Measurements from ENCODE around the gene DST. TPM values are rescaled to one million over a fixed set of nuclear protein-coding genes. Genes with fewer than 3 reads are reported as not detected.

Gene DST
- polyA plus RNA-seq, 1 experiment = 80.6 TPM

DNA sequence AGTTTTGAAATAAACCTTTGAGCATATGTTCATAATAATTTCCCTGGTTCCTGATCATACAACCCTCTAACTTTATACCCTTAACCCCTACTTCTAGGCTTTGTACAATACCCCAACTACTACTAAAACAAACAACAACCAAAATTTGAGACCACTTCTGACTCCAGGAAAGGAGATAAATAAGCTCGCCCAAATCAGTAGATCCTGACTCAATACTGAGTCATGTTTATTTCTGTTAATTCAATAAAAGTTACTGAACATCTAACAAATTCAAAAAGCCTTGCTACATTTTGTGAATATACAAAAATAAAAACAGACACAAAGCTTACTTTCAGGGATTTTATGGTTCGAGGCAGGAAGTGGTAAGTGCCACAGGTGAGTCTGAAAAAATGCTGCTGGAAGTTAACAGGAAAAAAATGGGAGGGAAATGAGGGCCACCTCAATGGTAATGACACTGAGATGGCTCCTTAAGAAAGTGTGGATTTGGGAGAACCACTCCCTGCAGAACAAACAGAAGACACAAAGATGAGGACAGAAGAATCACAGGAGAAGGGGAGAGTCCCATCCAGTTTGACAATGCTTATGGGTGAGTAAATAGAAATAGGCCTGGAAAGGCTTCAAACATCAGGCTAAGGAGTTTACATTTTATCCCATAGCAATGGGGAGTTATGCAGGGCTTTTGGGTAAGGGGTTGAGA is 63.4 kb downstream of the DST start:
- no peaks in the 10 kb centered on the region for H3K27me3 ChIP-seq (ENCODE audit: control insufficient read depth, insufficient read depth, low read length)
- H3K36me3 ChIP-seq (ENCODE audit: control insufficient read depth, insufficient read depth, low read length) = peaks cover 3% of the 10 kb centered on the region; the same call in 1 of the 2 replicates
- CTCF ChIA-PET = interaction anchor here (0.6 to 2.0 kb wide), 6 partner anchors 8 to 209 kb away, joined by 3 to 5 read pairs (median 3); no protein-coding TSS in a partner anchor
- POLR2A ChIA-PET = no interaction called here
- TF ChIP-seq, protein P1, sequence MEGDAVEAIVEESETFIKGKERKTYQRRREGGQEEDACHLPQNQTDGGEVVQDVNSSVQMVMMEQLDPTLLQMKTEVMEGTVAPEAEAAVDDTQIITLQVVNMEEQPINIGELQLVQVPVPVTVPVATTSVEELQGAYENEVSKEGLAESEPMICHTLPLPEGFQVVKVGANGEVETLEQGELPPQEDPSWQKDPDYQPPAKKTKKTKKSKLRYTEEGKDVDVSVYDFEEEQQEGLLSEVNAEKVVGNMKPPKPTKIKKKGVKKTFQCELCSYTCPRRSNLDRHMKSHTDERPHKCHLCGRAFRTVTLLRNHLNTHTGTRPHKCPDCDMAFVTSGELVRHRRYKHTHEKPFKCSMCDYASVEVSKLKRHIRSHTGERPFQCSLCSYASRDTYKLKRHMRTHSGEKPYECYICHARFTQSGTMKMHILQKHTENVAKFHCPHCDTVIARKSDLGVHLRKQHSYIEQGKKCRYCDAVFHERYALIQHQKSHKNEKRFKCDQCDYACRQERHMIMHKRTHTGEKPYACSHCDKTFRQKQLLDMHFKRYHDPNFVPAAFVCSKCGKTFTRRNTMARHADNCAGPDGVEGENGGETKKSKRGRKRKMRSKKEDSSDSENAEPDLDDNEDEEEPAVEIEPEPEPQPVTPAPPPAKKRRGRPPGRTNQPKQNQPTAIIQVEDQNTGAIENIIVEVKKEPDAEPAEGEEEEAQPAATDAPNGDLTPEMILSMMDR (IDR thresholded peaks at IDR 0.05; ENCODE audit: insufficient read depth, low read depth, low read length) = no peak
- DNase-seq (ENCODE audit: low read depth) = no peak
- H3K4me3 ChIP-seq (ENCODE audit: low read depth, low read length) = no peak overlapping the region

DNA sequence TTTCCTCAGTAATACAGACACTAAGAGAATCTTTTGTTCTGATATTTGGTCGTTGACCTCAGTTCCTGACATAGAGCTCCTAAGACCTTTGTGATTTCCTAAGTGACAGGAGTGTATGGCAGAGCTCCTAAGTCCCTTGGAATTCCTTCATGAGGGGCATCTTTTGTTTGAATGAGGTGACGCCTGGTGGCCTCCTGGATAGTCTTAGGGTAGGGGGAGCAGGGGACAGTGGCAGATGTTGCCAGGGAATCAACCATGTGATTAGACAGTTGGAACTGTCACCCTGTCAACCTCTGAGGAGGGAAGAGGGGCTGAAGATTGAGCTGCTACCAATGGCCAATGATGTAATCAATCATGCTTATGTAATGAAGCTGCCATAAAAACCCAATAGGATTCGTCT is 67.0 kb downstream of the DST start:
- Histone ChIP-seq H3K4me3 (ENCODE audit: low read depth, low read length) (no peak overlapping the region), H3K27me3 (ENCODE audit: control insufficient read depth, insufficient read depth, low read length) (no peaks in the 10 kb centered on the region), H3K36me3 (ENCODE audit: control insufficient read depth, insufficient read depth, low read length) (peaks cover 5% of the 10 kb centered on the region; the same call in 1 of the 2 replicates)
- ChIA-PET POLR2A (no interaction called here), CTCF (interaction anchor here (1.1 to 2.2 kb wide), 9 partner anchors 10 to 265 kb away, joined by 3 to 12 read pairs (median 5); no protein-coding TSS in a partner anchor)
- DNase-seq (ENCODE audit: low read depth) = no peak
- TF ChIP-seq, protein P1 (IDR thresholded peaks at IDR 0.05; ENCODE audit: insufficient read depth, low read depth, low read length) = no peak

DNA sequence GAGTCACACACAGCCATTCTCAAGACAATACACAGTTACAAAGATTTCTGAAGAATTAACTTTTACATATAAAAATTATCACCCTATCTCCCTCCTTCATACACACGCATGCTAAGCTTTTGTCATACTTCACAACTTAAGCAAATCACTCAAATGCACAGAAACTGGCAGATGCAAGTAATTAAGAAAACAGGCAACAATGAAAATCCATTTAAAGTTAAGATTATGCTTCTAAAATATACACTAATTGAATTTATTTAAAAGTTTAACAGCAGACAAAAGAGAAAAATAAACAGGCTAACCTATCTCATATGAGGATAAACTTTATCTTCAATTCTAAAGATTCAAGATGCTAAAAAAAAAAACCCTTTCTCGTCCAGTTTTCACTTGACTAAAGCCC is 68.4 kb downstream of the DST start:
- DNase-seq (ENCODE audit: low read depth) = no peak
- CTCF ChIA-PET = interaction anchor here (1.6 to 2.2 kb wide), 4 partner anchors 18 to 204 kb away, joined by 5 to 12 read pairs (median 6); no protein-coding TSS in a partner anchor
- POLR2A ChIA-PET = no interaction called here
- Histone ChIP-seq H3K36me3 (ENCODE audit: control insufficient read depth, insufficient read depth, low read length) (peaks cover 6% of the 10 kb centered on the region; the same call in 1 of the 2 replicates), H3K4me3 (ENCODE audit: low read depth, low read length) (no peak overlapping the region), H3K27me3 (ENCODE audit: control insufficient read depth, insufficient read depth, low read length) (no peaks in the 10 kb centered on the region)
- TF ChIP-seq, protein P1 (IDR thresholded peaks at IDR 0.05; ENCODE audit: insufficient read depth, low read depth, low read length) = no peak

DNA sequence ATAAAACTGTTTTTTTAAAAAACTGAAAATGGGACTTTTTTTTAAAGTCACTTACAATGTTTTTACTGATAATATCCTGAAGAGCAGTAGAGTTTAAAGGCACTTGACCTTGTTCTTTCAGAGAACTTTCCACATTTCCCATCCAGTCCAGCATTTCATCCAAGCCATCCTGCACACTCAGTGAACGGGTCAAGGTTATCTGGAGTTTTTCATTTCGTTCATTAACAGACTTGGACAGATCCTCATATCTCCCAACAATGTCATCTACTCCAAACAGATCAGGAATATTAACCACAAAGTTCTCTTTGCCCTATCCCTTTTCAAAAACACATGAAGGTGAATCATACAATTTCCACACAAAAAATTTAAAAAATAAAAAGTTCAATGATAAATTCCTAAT is 69.1 kb downstream of the DST start:
- no peaks in the 10 kb centered on the region for H3K27me3 ChIP-seq (ENCODE audit: control insufficient read depth, insufficient read depth, low read length)
- ChIA-PET CTCF (interaction anchor here (1.7 kb wide), 1 partner anchor 22 kb away, joined by 6 read pairs; no protein-coding TSS in a partner anchor), POLR2A (no interaction called here)
- TF ChIP-seq, protein P1 (IDR thresholded peaks at IDR 0.05; ENCODE audit: insufficient read depth, low read depth, low read length) = no peak
- H3K4me3 ChIP-seq (ENCODE audit: low read depth, low read length) = no peak overlapping the region
- no peak for DNase-seq (ENCODE audit: low read depth)
- peaks cover 6% of the 10 kb centered on the region; the same call in 1 of the 2 replicates for H3K36me3 ChIP-seq (ENCODE audit: control insufficient read depth, insufficient read depth, low read length)

DNA sequence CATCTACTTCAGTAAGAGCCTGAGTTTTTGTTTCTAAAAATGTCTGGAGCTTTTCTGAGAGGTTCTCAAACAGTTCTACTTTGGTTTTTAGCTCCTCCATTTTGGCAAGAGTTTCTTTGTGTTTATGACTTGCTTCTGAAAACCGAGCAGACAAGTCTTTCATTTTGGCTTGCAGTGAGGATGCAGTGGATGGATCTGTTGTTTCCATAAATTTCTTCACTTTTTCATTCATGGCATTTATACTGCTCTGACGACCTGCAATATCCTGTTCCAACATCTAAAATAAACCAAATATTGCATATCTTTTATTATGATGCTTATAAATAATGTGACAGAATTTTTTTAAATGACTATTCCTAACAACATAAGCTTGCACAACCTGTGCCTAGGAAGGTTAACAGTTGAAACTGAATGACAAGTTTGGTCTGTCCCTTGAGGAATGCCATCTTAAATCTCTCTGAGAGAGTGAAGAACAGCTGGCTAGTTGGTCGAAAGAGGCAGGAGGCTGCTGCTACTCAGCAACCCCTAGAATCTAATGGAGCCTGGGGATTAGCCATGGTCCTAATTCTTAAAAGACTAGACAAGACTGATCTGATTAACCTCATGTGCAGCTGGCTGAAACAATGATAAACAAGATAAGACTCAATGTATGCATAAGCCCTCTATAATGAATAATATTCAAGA is 69.8 kb downstream of the DST start:
- CTCF ChIA-PET = interaction anchor here (1.7 kb wide), 1 partner anchor 23 kb away, joined by 6 read pairs; no protein-coding TSS in a partner anchor
- DNase-seq (ENCODE audit: low read depth) = no peak

More for the DNA sequence above, 69.8 kb downstream of the DST start:
- H3K36me3 ChIP-seq (ENCODE audit: control insufficient read depth, insufficient read depth, low read length) = peaks cover 6% of the 10 kb centered on the region; the same call in 1 of the 2 replicates
- TF ChIP-seq, protein P1 (IDR thresholded peaks at IDR 0.05; ENCODE audit: insufficient read depth, low read depth, low read length) = no peak
- H3K27me3 ChIP-seq (ENCODE audit: control insufficient read depth, insufficient read depth, low read length) = no peaks in the 10 kb centered on the region
- POLR2A ChIA-PET = no interaction called here
- no peak overlapping the region for H3K4me3 ChIP-seq (ENCODE audit: low read depth, low read length)
